ENCODE results near the gene ZNF823. TPM values are rescaled to one million over a fixed set of nuclear protein-coding genes. Genes with fewer than 3 reads are reported as not detected.
A peak's percentile ranks its signal among the peaks of the same experiment; 100 is the strongest.

The ZNF823 gene
- total and polyA plus RNA-seq, 4 donors = 2.4 to 6.4 (median 3.1) TPM

DNA sequence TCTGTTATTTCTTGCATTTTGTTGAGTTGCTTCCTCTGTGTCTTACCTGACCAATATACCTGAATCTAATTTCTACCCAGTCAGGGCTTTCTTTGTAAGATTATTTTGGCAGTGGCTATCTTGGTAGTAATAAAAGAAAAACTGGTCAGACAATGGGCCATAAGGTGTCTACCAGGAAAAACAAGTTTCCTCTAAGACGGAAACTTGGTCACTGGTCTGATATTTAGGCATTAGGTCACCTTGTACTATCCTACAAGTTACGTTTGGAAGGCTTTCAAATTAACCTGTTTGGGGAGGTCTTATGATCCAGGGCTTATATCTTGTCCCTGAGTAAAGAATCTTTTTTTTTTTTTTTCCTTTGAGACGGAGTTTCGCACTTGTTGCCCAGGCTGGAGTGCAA is 9.2 kb downstream of the ZNF823 start:
- H3K9me3 ChIP-seq (ENCODE audit: control insufficient read depth in 4 of 4, low read length in 3 of 4) = peaks cover 10 to 15% (median 13%) of the 10 kb centered on the region in 4 donors
- H3K4me1 ChIP-seq (ENCODE audit: control insufficient read depth in 4 of 4, insufficient read depth in 4 of 4, low read length in 3 of 4) = no peaks in the 10 kb centered on the region
- peaks cover 8 to 40% (median 16%) of the 10 kb centered on the region in 4 donors for H3K36me3 ChIP-seq (ENCODE audit: control insufficient read depth in 4 of 4, insufficient read depth in 3 of 4, low read depth in 1 of 4, low read length in 3 of 4)
- no peak for DNase-seq (ENCODE audit: low spot score)
- 95% methylated on average over 4 of the region's 4 CpGs for WGBS
- H3K9ac ChIP-seq (ENCODE audit: low read depth in 1 of 2, low read length in 2 of 2) = no peak overlapping the region
- TF ChIP-seq FOXA1 (IDR thresholded peaks at IDR 0.05) = no peak
- no peak for TF ChIP-seq SP1 (IDR thresholded peaks at IDR 0.05)
- TF ChIP-seq RXRA (IDR thresholded peaks at IDR 0.05) = no peak
- TF ChIP-seq HNF4A (conservative IDR thresholded peaks at IDR 0.05) = no peak
- no peak for TF ChIP-seq YY1 (IDR thresholded peaks at IDR 0.05)
- no peak for TF ChIP-seq TAF1 (conservative IDR thresholded peaks at IDR 0.05)
- TF ChIP-seq, protein P1, sequence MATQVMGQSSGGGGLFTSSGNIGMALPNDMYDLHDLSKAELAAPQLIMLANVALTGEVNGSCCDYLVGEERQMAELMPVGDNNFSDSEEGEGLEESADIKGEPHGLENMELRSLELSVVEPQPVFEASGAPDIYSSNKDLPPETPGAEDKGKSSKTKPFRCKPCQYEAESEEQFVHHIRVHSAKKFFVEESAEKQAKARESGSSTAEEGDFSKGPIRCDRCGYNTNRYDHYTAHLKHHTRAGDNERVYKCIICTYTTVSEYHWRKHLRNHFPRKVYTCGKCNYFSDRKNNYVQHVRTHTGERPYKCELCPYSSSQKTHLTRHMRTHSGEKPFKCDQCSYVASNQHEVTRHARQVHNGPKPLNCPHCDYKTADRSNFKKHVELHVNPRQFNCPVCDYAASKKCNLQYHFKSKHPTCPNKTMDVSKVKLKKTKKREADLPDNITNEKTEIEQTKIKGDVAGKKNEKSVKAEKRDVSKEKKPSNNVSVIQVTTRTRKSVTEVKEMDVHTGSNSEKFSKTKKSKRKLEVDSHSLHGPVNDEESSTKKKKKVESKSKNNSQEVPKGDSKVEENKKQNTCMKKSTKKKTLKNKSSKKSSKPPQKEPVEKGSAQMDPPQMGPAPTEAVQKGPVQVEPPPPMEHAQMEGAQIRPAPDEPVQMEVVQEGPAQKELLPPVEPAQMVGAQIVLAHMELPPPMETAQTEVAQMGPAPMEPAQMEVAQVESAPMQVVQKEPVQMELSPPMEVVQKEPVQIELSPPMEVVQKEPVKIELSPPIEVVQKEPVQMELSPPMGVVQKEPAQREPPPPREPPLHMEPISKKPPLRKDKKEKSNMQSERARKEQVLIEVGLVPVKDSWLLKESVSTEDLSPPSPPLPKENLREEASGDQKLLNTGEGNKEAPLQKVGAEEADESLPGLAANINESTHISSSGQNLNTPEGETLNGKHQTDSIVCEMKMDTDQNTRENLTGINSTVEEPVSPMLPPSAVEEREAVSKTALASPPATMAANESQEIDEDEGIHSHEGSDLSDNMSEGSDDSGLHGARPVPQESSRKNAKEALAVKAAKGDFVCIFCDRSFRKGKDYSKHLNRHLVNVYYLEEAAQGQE (IDR thresholded peaks at IDR 0.05) = no peak
- no peak for TF ChIP-seq EGR1 (IDR thresholded peaks at IDR 0.05; ENCODE audit: low read depth in 2 of 2)
- TF ChIP-seq, protein P2, sequence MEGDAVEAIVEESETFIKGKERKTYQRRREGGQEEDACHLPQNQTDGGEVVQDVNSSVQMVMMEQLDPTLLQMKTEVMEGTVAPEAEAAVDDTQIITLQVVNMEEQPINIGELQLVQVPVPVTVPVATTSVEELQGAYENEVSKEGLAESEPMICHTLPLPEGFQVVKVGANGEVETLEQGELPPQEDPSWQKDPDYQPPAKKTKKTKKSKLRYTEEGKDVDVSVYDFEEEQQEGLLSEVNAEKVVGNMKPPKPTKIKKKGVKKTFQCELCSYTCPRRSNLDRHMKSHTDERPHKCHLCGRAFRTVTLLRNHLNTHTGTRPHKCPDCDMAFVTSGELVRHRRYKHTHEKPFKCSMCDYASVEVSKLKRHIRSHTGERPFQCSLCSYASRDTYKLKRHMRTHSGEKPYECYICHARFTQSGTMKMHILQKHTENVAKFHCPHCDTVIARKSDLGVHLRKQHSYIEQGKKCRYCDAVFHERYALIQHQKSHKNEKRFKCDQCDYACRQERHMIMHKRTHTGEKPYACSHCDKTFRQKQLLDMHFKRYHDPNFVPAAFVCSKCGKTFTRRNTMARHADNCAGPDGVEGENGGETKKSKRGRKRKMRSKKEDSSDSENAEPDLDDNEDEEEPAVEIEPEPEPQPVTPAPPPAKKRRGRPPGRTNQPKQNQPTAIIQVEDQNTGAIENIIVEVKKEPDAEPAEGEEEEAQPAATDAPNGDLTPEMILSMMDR (IDR thresholded peaks at IDR 0.05; ENCODE audit: low read depth, low read length, missing input control) = no peak
- no peak for TF ChIP-seq RAD21 (IDR thresholded peaks at IDR 0.05)
- TF ChIP-seq GABPA (IDR thresholded peaks at IDR 0.05 in 1 of 2, conservative IDR thresholded peaks at IDR 0.05 in 1 of 2) = no peak
- no peak for TF ChIP-seq JUND (IDR thresholded peaks at IDR 0.05)
- no peak for TF ChIP-seq NR2F2 (IDR thresholded peaks at IDR 0.05)
- TF ChIP-seq, protein P3, sequence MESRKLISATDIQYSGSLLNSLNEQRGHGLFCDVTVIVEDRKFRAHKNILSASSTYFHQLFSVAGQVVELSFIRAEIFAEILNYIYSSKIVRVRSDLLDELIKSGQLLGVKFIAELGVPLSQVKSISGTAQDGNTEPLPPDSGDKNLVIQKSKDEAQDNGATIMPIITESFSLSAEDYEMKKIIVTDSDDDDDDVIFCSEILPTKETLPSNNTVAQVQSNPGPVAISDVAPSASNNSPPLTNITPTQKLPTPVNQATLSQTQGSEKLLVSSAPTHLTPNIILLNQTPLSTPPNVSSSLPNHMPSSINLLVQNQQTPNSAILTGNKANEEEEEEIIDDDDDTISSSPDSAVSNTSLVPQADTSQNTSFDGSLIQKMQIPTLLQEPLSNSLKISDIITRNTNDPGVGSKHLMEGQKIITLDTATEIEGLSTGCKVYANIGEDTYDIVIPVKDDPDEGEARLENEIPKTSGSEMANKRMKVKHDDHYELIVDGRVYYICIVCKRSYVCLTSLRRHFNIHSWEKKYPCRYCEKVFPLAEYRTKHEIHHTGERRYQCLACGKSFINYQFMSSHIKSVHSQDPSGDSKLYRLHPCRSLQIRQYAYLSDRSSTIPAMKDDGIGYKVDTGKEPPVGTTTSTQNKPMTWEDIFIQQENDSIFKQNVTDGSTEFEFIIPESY (IDR thresholded peaks at IDR 0.05) = no peak
- TF ChIP-seq, protein P4, sequence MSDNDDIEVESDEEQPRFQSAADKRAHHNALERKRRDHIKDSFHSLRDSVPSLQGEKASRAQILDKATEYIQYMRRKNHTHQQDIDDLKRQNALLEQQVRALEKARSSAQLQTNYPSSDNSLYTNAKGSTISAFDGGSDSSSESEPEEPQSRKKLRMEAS (IDR thresholded peaks at IDR 0.05) = no peak
- no peak for TF ChIP-seq FOXA2 (IDR thresholded peaks at IDR 0.05)
- no peaks in the 10 kb centered on the region for H3K27me3 ChIP-seq (ENCODE audit: control insufficient read depth in 4 of 4, insufficient read depth in 4 of 4, low read length in 3 of 4)
- H3K4me3 ChIP-seq (ENCODE audit: low read depth in 1 of 3, low read length in 3 of 3) = no peak overlapping the region
- H3K27ac ChIP-seq (ENCODE audit: low read depth in 1 of 2, low read length in 2 of 2) = no peak overlapping the region

DNA sequence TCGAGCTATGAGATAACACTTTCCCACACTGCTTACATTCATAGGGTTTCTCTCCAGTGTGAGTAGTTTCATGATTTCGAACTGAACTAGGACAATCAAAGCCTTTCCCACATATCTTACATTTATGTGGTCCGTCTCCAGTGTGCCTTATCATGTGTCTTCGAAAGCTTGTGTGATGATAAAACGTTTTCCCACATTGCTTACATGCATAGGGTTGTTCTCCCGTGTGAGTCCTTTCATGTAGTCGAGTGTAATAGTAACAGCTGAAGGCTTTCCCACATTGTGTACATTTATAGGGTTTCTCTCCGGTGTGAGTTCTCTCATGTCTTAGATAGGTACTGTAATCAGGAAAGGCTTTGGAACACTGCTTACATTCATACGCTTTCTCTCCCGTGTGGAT is 16.3 kb downstream of the ZNF823 start:
- Histone ChIP-seq H3K36me3 (ENCODE audit: control insufficient read depth in 4 of 4, insufficient read depth in 3 of 4, low read depth in 1 of 4, low read length in 3 of 4) (peaks cover 19 to 60% (median 58%) of the 10 kb centered on the region in 4 donors), H3K27ac (ENCODE audit: low read depth in 1 of 2, low read length in 2 of 2) (no peak overlapping the region), H3K4me3 (ENCODE audit: low read depth in 1 of 3, low read length in 3 of 3) (peak overlapping the region in 2 of 3 donors; percentile 37 to 76), H3K27me3 (ENCODE audit: control insufficient read depth in 4 of 4, insufficient read depth in 4 of 4, low read length in 3 of 4) (no peaks in the 10 kb centered on the region), H3K4me1 (ENCODE audit: control insufficient read depth in 4 of 4, insufficient read depth in 4 of 4, low read length in 3 of 4) (no peaks in the 10 kb centered on the region), H3K9me3 (ENCODE audit: control insufficient read depth in 4 of 4, low read length in 3 of 4) (peaks cover 32 to 64% (median 51%) of the 10 kb centered on the region in 4 donors), H3K9ac (ENCODE audit: low read depth in 1 of 2, low read length in 2 of 2) (no peak overlapping the region)
- 97% methylated on average over 10 of the region's 10 CpGs for WGBS
- TF ChIP-seq RAD21 (IDR thresholded peaks at IDR 0.05) (no peak), TAF1 (conservative IDR thresholded peaks at IDR 0.05) (no peak), JUND (IDR thresholded peaks at IDR 0.05) (no peak), SP1 (IDR thresholded peaks at IDR 0.05) (no peak), YY1 (IDR thresholded peaks at IDR 0.05) (no peak)
- TF ChIP-seq, protein P2 (IDR thresholded peaks at IDR 0.05; ENCODE audit: low read depth, low read length, missing input control) = no peak
- DNase-seq (ENCODE audit: low spot score) = no peak
